ENCODE data around the gene ARNT2.

GRCh38 chr15:80572337-80572736 lies 168.2 kb downstream of the ARNT2 start:
- TF ChIP-seq CTCF (IDR thresholded peaks at IDR 0.05), result no peak
- TF ChIP-seq USF1 (IDR thresholded peaks at IDR 0.05; ENCODE audit: borderline replicate concordance, low read depth), result no peak
- no peak for TF ChIP-seq EP300 (IDR thresholded peaks at IDR 0.05; ENCODE audit: borderline replicate concordance in 1 of 2, low read depth in 1 of 2, low read length in 1 of 2)
- no peak for TF ChIP-seq CHD2 (IDR thresholded peaks at IDR 0.05; ENCODE audit: low read length, partially characterized antibody)
